HepG2 (cell line): ENCODE measurements around the gene PKD1L1. TPM values are rescaled to one million over a fixed set of nuclear protein-coding genes. Genes with fewer than 3 reads are reported as not detected.

Experiments used
- ATAC-seq: fragments of 200-7000 bp; cut with Tn5 transposase; 3 replicates; pipeline ENCODE4 v1.9.1; 2020; ENCODE audit warnings: mild to moderate bottlenecking, moderate library complexity
- BruUV-seq: library from RNA; stranded (reverse); fragments of 400-500 nt; replicated peaks from 2 replicates; lab custom pipeline; 2021; lab: Mats Ljungman, UMichigan
- CTCF ChIA-PET: fragments of 300-600 bp; formaldehyde crosslinking; extraction: SDS; loops from one replicate; lab custom pipeline; 2021; ENCODE audit warnings: low total read pairs, inconsistent platforms, low intra/inter-chr PET ratio; lab: Yijun Ruan, JAX
- POLR2A ChIA-PET: fragments of 350-600 bp; sonication (Branson Sonifier 250); formaldehyde crosslinking; loops from one replicate; lab custom pipeline; 2020; ENCODE audit warnings: antibody characterized with exemption, inconsistent platforms; lab: Yijun Ruan, JAX
- DNase-seq: peaks from one replicate; pipeline ENCODE4 v3.0.0-alpha.2; 2015; ENCODE audit warnings: low spot score
- FAIRE-seq: peaks from 3 replicates; lab custom pipeline; 2011; peaks lifted over from hg19 to GRCh38; lab: Jason Lieb, UNC
- H2AFZ ChIP-seq: one replicate; pipeline ENCODE4 v1.6.1; 2011; ENCODE audit warnings: low read length, inconsistent platforms
- H3K27ac ChIP-seq: fragments of 300-600 bp; 3 replicates; pipeline ENCODE4 v1.8.0; 2011; ENCODE audit warnings: mixed run types, mild to moderate bottlenecking, mixed read lengths, low read length, inconsistent platforms; ENCODE audit not compliant: insufficient read depth; ENCODE audit errors: extremely low read length
- H3K27me3 ChIP-seq, 2 experiments: fragments of 200-600 bp in 1 of 2; 2 replicates in 1 of 2; 3 replicates in 1 of 2; pipeline versions ENCODE4 v1.6.0 to v1.8.0; 2011; ENCODE audit warnings: low read length in 2 of 2, mild to moderate bottlenecking in 2 of 2, moderate library complexity in 2 of 2, inconsistent platforms in 1 of 2; ENCODE audit not compliant: insufficient read depth in 2 of 2, control insufficient read depth in 1 of 2
- H3K36me3 ChIP-seq, 2 experiments: fragments of 200-600 bp in 1 of 2; replicated peaks in 1 of 2; 2 replicates in 1 of 2; 3 replicates in 1 of 2; pipeline versions ENCODE4 v1.5.1 to v1.8.0; 2011; ENCODE audit warnings: low read length in 2 of 2, inconsistent platforms in 1 of 2; ENCODE audit not compliant: insufficient read depth in 2 of 2, control insufficient read depth in 1 of 2
- H3K4me1 ChIP-seq: 2 replicates; pipeline ENCODE4 v1.5.1; 2012; ENCODE audit warnings: low read length, inconsistent platforms; ENCODE audit not compliant: insufficient read depth
- H3K4me2 ChIP-seq: 2 replicates; pipeline ENCODE4 v1.6.0; 2011; ENCODE audit warnings: low read depth, low read length, inconsistent platforms
- H3K4me3 ChIP-seq, 3 experiments: fragments of 200-600 bp in 1 of 3; sonication (generic), shearing (Covaris generic) in 1 of 3; replicated peaks in 1 of 3; 2 replicates each; pipeline ENCODE4 v1.5.1; 2011 to 2016; ENCODE audit warnings: low read length in 3 of 3, inconsistent platforms in 2 of 3, low read depth in 2 of 3, mild to moderate bottlenecking in 2 of 3, control low read depth in 1 of 3, mixed read lengths in 1 of 3; ENCODE audit not compliant: insufficient read depth in 1 of 3
- H3K79me2 ChIP-seq: one replicate; pipeline ENCODE4 v1.6.1; 2011; ENCODE audit warnings: low read length, inconsistent platforms; ENCODE audit not compliant: insufficient read depth
- H3K9ac ChIP-seq: 2 replicates; pipeline ENCODE4 v1.6.0; 2011; ENCODE audit warnings: mild to moderate bottlenecking, low read depth, low read length, inconsistent platforms; ENCODE audit not compliant: insufficient read depth
- H3K9me3 ChIP-seq: 2 replicates; pipeline ENCODE4 v1.5.1; 2012; ENCODE audit warnings: mild to moderate bottlenecking, low read length
- H4K20me1 ChIP-seq: 2 replicates; pipeline ENCODE4 v1.6.0; 2011; ENCODE audit warnings: inconsistent platforms, mild to moderate bottlenecking, low read length, moderate library complexity; ENCODE audit not compliant: insufficient read depth
- MBD4 ChIP-seq: IDR thresholded peaks from 2 replicates; pipeline ENCODE4 v1.6.1; 2012; ENCODE audit warnings: low read length, inconsistent platforms, borderline replicate concordance
- REXO4 ChIP-seq: sonication (generic); formaldehyde crosslinking; IDR thresholded peaks from 2 replicates; pipeline ENCODE4 v1.8.0; 2022; ENCODE audit warnings: missing genetic modification reagents, mild to moderate bottlenecking, borderline replicate concordance
- ZNF20 ChIP-seq: sonication (generic); formaldehyde crosslinking; IDR thresholded peaks from 2 replicates; pipeline ENCODE4 v1.4.0; 2020; ENCODE audit warnings: mild to moderate bottlenecking, moderate library complexity, missing genetic modification reagents
- ZNF570 ChIP-seq: sonication (generic); formaldehyde crosslinking; IDR thresholded peaks from 2 replicates; pipeline ENCODE4 v1.4.0; 2020; ENCODE audit warnings: mild to moderate bottlenecking, missing genetic modification reagents, borderline replicate concordance
- ZNF616 ChIP-seq: sonication (generic); formaldehyde crosslinking; IDR thresholded peaks from 2 replicates; pipeline ENCODE4 v1.5.0; 2020; ENCODE audit warnings: low read depth, mild to moderate bottlenecking, missing genetic modification reagents
- ZNF724P ChIP-seq: sonication (generic); formaldehyde crosslinking; IDR thresholded peaks from 2 replicates; pipeline ENCODE4 v1.8.0; 2022; ENCODE audit warnings: missing genetic modification reagents, borderline replicate concordance
- WGBS: methylation state at CpG from one replicate; pipeline ENCODE4 v1.1.6; 2017; ENCODE audit warnings: low lambda C conversion rate; 5-methylcytosine and 5-hydroxymethylcytosine counted together
- in situ Hi-C: cut with HindIII; loops from 2 replicates; pipeline ENCODE4 v1.10.0; 2017; ENCODE audit warnings: low pct_unique_long_range_greater_than_20kb; ENCODE audit not compliant: extremely low pct_ligation_motif_present
- intact Hi-C: fragments of 100-400 bp; cut with micrococcal nuclease; formaldehyde crosslinking; loops from one replicate; pipeline ENCODE4 v1.10.0; 2022; ENCODE audit not compliant: unreplicated experiment
- polyA plus RNA-seq, 8 experiments: library from polyadenylated mRNA; depleted of rRNA in 3 of 8; stranded (reverse) in 7 of 8; unstranded in 1 of 8; fragments of >200 nt; fragmentation: Illumina TruSeq in 4 of 8; extraction: Trizol in 4 of 8; gene quantifications; 2 replicates each; pipeline versions ENCODE4 v1.2.1 to v1.2.3, GENCODE V29; 2011 to 2016; ENCODE audit warnings: low read depth in 4 of 8, missing spikeins in 1 of 8, mixed read lengths in 1 of 8; ENCODE audit not compliant: insufficient read depth in 1 of 8
- total RNA-seq, 5 experiments: library from RNA; depleted of rRNA; stranded (reverse); fragments of >200 nt; fragmentation: Illumina TruSeq; extraction: Trizol; gene quantifications; 2 replicates each; pipeline ENCODE4 v1.2.3, GENCODE V29; 2016; ENCODE audit warnings: low read depth in 1 of 5
- TF ChIP-seq, protein P1 (sequence below): IDR thresholded peaks from 2 replicates; pipeline ENCODE4 v1.6.1; 2016; ENCODE audit warnings: missing compliant biosample characterization, missing genetic modification reagents, borderline replicate concordance
- TF ChIP-seq, protein P2 (sequence below): sonication (generic); formaldehyde crosslinking; IDR thresholded peaks from 2 replicates; pipeline ENCODE4 v1.4.0; 2020; ENCODE audit warnings: mild to moderate bottlenecking, missing genetic modification reagents
- TF ChIP-seq, protein P3 (sequence below): sonication (generic); formaldehyde crosslinking; IDR thresholded peaks from 2 replicates; pipeline ENCODE4 v1.4.0; 2020; ENCODE audit warnings: mild to moderate bottlenecking, missing genetic modification reagents

PKD1L1 gene
- total and polyA plus RNA-seq, 2 of the 13 experiments (the other 11 are each of a cell fraction or from before 2014, with no cell fraction given) = 0.01 TPM; not detected in 1

DNA sequence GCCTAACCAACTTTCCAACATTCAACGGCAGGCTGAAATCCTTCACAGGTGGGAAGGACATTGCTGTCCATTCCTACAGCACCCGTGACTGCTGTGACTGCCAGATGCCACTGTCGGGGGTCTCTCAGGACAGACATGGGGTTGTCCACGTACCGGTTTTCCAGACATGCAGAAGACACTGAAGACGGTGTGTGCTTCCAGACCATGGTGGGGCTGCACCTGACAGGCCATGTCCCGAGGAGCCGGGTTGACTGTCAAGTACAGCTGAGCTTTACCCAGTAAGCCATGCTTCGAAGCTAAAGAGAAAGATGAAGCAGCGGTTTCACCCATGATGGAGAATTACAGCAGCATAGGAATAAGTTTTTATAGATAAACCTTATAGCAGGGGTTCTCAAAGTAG, 70.9 kb downstream of the PKD1L1 start:
- ChIA-PET POLR2A (no interaction called here), CTCF (no interaction called here)
- DNase-seq (no peak), FAIRE-seq (no peak)
- Histone ChIP-seq H3K4me1 (no peaks in the 10 kb centered on the region), H3K4me2 (no peak overlapping the region), H3K4me3 (no peak overlapping the region), H3K36me3 (no peaks in the 10 kb centered on the region), H2AFZ (no peak overlapping the region), H4K20me1 (no peaks in the 10 kb centered on the region), H3K27ac (no peak overlapping the region), H3K9ac (no peak overlapping the region), H3K79me2 (no peaks in the 10 kb centered on the region)
- BruUV-seq = no TSS peak
- 14% methylated on average over 7 of the region's 10 CpGs for WGBS
- intact Hi-C loops = no loop called here
- TF ChIP-seq ZNF616 (CRISPR knock-in tag) (no peak), REXO4 (no peak), ZNF20 (CRISPR knock-in tag) (no peak), MBD4 (no peak), ZNF724P (CRISPR knock-in tag) (no peak), ZNF570 (CRISPR knock-in tag) (no peak)
- TF ChIP-seq, protein P1, sequence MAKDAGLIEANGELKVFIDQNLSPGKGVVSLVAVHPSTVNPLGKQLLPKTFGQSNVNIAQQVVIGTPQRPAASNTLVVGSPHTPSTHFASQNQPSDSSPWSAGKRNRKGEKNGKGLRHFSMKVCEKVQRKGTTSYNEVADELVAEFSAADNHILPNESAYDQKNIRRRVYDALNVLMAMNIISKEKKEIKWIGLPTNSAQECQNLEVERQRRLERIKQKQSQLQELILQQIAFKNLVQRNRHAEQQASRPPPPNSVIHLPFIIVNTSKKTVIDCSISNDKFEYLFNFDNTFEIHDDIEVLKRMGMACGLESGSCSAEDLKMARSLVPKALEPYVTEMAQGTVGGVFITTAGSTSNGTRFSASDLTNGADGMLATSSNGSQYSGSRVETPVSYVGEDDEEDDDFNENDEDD (CRISPR knock-in tag) = no peak
- TF ChIP-seq, protein P2, sequence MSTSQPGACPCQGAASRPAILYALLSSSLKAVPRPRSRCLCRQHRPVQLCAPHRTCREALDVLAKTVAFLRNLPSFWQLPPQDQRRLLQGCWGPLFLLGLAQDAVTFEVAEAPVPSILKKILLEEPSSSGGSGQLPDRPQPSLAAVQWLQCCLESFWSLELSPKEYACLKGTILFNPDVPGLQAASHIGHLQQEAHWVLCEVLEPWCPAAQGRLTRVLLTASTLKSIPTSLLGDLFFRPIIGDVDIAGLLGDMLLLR (CRISPR knock-in tag) = no peak
- TF ChIP-seq, protein P3, sequence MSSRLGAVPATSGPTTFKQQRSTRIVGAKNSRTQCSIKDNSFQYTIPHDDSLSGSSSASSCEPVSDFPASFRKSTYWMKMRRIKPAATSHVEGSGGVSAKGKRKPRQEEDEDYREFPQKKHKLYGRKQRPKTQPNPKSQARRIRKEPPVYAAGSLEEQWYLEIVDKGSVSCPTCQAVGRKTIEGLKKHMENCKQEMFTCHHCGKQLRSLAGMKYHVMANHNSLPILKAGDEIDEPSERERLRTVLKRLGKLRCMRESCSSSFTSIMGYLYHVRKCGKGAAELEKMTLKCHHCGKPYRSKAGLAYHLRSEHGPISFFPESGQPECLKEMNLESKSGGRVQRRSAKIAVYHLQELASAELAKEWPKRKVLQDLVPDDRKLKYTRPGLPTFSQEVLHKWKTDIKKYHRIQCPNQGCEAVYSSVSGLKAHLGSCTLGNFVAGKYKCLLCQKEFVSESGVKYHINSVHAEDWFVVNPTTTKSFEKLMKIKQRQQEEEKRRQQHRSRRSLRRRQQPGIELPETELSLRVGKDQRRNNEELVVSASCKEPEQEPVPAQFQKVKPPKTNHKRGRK (CRISPR knock-in tag) = no peak
- TF ChIP-seq, all 625 proteins: peak for 0
- no peak for ATAC-seq
- Histone ChIP-seq H3K27me3 (peaks cover 0 to 16% of the 10 kb centered on the region in 2 experiments; a peak in 2 of 5 replicates), H3K9me3 (no peaks in the 10 kb centered on the region)
- in situ Hi-C loops = no loop called here
